Ovary (tissue), 3 donors: Measurements from ENCODE around the gene MRPL51.
A peak's percentile ranks its signal among the peaks of the same experiment; 100 is the strongest.

Experiments
- EP300 ChIP-seq: sonication (generic); formaldehyde crosslinking; IDR thresholded peaks from one replicate; pipeline ENCODE4 v1.6.1; 2017; ENCODE audit warnings: antibody characterized with exemption
- POLR2A ChIP-seq: fragments of 450-650 bp; IDR thresholded peaks from one replicate; pipeline ENCODE4 v1.6.1; 2017; ENCODE audit warnings: antibody characterized with exemption, mild to moderate bottlenecking, moderate library complexity
- TF ChIP-seq, protein P1 (sequence below), 3 donors: fragments of 450-650 bp in 2 of 3; fragments of 200-600 bp in 1 of 3; IDR thresholded peaks; one replicate each; pipeline versions ENCODE4 v1.5.1 to v1.8.0; 2016 to 2022; ENCODE audit warnings: antibody characterized with exemption in 3 of 3, mild to moderate bottlenecking in 1 of 3
- donor health status: DM: no; HTN: no; CAD: no.

DNA sequence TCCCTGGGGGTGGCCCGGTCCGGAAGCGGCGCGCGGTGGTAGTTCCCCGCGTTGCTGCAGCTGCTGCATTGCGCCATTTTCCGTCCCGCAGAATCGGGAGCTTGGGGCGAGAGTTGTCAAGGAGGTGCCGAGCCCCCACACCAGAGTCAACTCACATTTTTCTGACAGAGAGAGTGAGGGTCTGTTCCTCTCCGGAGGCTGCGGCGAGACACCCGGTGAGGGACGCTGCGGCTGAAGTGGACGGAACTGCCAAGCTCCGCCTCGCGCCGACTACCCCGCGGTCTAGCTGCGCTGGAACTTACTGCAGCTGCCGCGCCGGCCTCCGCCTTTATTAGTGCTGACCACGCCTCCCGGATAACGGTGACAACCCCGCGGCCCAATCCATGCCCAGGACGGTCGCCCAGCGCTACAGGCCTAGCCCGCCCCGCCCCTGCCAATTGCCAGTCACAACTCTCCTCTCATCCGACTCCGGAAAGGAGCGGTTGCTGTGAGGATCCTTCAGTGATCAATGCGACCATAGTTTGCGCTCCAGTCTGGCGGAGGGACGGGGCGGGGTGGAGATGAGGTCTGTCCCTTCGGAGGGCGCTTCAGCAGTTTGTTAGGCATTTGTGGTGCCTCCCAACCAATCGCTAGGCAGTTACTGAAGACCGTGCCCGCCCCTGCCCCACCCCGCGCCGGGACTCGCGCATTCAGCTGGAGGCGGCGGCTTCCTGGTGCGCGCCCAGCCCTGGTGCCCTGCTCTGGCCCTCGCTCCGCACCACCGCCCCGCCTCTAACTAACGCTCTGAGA lies 22.5 kb downstream of the MRPL51 start, which contains the start of gene VAMP1:
- TF ChIP-seq, protein P1, sequence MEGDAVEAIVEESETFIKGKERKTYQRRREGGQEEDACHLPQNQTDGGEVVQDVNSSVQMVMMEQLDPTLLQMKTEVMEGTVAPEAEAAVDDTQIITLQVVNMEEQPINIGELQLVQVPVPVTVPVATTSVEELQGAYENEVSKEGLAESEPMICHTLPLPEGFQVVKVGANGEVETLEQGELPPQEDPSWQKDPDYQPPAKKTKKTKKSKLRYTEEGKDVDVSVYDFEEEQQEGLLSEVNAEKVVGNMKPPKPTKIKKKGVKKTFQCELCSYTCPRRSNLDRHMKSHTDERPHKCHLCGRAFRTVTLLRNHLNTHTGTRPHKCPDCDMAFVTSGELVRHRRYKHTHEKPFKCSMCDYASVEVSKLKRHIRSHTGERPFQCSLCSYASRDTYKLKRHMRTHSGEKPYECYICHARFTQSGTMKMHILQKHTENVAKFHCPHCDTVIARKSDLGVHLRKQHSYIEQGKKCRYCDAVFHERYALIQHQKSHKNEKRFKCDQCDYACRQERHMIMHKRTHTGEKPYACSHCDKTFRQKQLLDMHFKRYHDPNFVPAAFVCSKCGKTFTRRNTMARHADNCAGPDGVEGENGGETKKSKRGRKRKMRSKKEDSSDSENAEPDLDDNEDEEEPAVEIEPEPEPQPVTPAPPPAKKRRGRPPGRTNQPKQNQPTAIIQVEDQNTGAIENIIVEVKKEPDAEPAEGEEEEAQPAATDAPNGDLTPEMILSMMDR (IDR thresholded peaks at IDR 0.05): peak in 2 of 3 donors; percentile 14
- TF ChIP-seq POLR2A (peak; percentile 94), EP300 (no peak)
